VCaP (cell line): Measurements from ENCODE around the gene ATP6V0E2.
"Not testable (repeated sequence)": the region's sequence is repeated elsewhere in the genome, so short reads cannot be mapped to it uniquely, and the experiment has no call there.

Source experiments
- H3K27ac ChIP-seq: fragments of 450-650 bp; 2 replicates; pipeline ENCODE4 v1.5.1; 2017
- CTCF ChIP-seq: fragments of 450-650 bp; conservative IDR thresholded peaks from 2 replicates; pipeline ENCODE4 v1.5.1; 2017; ENCODE audit warnings: mild to moderate bottlenecking, moderate library complexity

Gene ATP6V0E2

DNA sequence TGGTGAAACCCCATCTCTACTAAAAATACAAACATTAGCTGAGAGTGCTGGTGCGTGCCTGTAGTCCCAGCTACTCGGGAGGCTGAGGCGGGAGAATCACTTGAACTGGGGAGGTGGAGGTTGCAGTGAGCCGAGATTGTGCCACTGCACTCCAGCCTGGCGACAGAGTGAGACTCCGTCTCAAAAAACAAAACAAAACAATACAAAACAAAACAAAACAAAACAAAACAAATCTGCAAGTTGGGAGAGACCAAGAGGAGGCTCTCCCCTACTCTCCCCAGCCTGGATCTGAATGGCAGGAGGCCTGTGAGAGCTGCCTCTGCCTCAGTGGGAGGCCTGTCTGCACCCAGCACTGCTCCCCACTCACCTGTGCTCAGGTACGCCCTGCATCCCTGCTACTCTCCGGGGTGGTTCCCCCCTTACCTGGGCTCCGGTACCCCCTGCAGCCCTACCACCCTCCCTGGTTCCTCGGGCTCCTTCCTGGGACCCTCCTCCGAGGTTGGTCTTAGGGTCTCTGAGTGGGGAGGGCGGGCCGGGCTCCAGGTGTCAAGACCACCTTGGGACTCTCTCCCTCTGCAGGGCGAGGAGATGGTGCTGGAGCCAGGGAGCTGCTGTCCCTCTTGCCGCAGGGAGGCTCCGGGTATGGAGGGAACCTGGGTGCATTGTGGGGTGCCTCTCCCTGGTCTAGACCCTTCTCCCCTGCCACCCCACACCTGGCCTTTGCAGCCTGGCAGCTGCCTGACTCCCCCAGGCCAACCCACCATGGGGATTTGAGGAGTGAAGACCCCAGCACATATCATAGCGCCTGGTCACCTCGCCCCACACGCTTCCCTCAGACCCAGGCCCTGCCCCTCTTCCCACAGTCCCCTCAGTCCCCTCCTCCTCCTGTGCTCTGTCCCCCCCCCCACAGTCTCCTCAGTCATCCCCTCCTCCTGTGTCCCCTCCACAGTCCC, 45.1 kb upstream of the ATP6V0E2 start:
- TF ChIP-seq CTCF, result no peak
- H3K27ac ChIP-seq, result no peak overlapping the region

- not testable (repeated sequence) for H3K27ac ChIP-seq
Measured at GRCh38 chr7:149830527-149830926, 43.2 kb upstream of the ATP6V0E2 start.

DNA sequence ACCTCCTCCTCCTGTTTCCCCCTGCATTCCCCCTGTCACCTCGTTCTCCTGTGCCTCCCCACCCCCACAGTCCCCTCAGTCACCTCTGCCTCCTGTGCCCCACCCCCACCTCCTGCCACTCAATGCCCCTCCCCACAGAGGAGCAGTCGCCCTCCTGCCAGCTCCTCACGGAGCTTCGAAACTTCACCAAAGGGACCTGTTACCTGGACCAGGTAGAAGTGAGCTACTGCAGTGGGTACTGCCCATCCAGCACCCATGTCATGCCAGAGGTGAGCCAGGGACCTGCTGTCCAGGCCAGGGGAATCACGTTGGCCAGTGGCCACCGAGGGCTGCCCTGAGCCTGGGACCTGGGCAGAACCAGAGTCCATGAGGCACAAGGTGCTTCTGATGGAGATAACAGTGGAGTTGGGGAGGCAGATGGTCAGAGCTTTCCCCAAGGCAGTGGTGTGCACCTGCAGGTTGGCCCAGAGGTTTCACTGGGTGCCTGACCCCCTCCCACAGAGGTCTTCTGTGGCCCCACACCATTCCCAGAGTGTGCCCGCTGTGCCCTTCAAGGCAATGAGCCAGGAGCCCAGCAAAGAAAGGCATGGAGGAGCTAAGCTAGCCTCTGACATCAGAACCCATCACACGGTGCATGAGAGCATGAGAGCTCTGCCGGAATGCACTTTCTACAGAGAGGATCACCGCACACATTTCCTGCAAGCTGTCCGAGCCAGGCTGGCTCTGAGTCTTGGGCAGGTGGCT, 42.6 kb upstream of the ATP6V0E2 start:
- H3K27ac ChIP-seq, result no peak overlapping the region
- no peak for TF ChIP-seq CTCF

GRCh38 chr7:149831741-149832219, 42.0 kb upstream of the ATP6V0E2 start:
- H3K27ac ChIP-seq, result no peak overlapping the region
- TF ChIP-seq CTCF, result no peak

GRCh38 chr7:149832332-149833041, 41.3 kb upstream of the ATP6V0E2 start:
- H3K27ac ChIP-seq, result no peak overlapping the region
- TF ChIP-seq CTCF, result no peak

DNA sequence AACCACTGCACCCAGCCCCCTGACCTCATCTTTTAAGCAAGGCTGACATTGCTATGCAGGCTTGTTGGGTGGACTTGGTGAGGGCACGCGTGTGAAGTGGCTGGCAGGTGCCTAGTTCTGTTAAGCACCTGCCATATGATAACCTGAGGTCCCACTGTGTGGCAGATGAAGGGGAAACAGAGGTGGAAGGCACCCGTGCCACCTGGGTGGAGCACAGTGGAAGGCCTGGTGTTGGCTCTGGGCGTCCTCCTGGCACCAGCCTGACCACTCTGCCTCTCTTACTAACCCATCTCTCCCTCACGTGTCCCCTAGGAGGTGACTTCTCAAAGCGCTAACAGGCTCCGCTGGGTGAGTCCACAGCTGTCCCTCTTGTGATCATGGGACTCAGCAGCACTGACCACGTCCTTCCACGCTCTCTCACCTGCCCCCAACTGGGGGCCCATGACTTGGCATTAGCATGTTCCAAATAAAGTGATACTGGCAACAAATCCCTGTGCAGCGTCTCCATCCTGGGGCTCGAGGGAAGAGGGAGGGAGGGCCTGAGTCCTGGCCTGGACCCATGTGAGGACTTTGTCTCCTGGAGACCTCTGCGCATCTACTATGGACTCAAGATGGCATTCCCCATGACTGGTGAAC, 40.2 kb upstream of the ATP6V0E2 start:
- no peak overlapping the region for H3K27ac ChIP-seq
- TF ChIP-seq CTCF, result no peak

- no peak for TF ChIP-seq CTCF
Measured at GRCh38 chr7:149834601-149835000, 39.2 kb upstream of the ATP6V0E2 start.

More at GRCh38 chr7:149834601-149835000, 39.2 kb upstream of the ATP6V0E2 start:
- H3K27ac ChIP-seq, result no peak overlapping the region
